ENCODE results near the gene MPP2. TPM values are rescaled to one million over a fixed set of nuclear protein-coding genes. Genes with fewer than 3 reads are reported as not detected.
A peak's percentile ranks its signal among the peaks of the same experiment; 100 is the strongest.

MPP2 gene
- total and polyA plus RNA-seq, 9 of the 15 experiments (the other 6 are each of a cell fraction or from before 2014, with no cell fraction given): 0.04 to 1.0 (median 0.24) TPM

DNA sequence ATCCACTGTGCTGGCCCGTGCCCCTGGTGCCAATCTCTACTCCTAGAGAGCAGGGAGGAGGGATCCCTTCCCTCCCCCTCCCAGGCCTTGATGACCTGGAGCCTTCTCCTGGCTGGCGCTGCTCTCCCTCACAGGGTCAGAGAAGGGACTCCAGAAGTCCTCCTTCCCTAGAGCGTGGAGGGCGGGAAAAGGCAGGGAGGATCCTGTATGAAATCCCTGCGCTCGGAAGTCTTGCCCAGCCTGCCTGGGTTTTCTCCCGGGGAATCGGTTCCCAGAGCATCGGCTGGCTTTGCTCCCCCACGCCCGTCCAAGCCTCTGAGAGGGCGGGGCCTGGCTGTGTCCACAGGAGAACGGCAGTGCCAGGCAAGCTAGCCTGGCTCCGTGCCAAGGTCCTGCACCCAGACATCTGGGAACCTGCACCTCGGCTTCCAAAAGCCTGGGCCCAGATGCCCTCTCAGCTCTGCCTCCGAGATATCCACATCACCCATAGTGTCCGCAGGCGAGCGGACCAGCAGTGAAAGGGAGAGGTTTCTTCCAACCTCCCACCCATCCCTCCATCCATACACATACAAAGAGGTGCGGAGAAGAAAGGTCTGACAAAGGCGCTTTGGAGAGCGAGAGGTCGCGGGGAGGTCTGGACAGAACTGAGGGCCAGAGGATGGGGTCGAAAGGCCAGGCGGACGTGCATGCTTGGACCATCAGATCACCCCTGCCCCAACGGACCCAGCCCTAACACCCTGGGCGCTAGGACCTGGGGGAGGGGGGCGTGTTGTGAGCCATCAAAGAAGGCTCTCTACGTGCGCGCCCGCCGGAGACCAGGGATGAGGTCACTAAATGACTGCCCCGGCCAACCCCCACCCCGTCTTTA, 1.1 kb downstream of the MPP2 start (continued):
- TF ChIP-seq, protein P1, sequence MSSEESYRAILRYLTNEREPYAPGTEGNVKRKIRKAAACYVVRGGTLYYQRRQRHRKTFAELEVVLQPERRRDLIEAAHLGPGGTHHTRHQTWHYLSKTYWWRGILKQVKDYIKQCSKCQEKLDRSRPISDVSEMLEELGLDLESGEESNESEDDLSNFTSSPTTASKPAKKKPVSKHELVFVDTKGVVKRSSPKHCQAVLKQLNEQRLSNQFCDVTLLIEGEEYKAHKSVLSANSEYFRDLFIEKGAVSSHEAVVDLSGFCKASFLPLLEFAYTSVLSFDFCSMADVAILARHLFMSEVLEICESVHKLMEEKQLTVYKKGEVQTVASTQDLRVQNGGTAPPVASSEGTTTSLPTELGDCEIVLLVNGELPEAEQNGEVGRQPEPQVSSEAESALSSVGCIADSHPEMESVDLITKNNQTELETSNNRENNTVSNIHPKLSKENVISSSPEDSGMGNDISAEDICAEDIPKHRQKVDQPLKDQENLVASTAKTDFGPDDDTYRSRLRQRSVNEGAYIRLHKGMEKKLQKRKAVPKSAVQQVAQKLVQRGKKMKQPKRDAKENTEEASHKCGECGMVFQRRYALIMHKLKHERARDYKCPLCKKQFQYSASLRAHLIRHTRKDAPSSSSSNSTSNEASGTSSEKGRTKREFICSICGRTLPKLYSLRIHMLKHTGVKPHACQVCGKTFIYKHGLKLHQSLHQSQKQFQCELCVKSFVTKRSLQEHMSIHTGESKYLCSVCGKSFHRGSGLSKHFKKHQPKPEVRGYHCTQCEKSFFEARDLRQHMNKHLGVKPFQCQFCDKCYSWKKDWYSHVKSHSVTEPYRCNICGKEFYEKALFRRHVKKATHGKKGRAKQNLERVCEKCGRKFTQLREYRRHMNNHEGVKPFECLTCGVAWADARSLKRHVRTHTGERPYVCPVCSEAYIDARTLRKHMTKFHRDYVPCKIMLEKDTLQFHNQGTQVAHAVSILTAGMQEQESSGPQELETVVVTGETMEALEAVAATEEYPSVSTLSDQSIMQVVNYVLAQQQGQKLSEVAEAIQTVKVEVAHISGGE (CRISPR knock-in tag; IDR thresholded peaks at IDR 0.05): no peak
- TF ChIP-seq, protein P2, sequence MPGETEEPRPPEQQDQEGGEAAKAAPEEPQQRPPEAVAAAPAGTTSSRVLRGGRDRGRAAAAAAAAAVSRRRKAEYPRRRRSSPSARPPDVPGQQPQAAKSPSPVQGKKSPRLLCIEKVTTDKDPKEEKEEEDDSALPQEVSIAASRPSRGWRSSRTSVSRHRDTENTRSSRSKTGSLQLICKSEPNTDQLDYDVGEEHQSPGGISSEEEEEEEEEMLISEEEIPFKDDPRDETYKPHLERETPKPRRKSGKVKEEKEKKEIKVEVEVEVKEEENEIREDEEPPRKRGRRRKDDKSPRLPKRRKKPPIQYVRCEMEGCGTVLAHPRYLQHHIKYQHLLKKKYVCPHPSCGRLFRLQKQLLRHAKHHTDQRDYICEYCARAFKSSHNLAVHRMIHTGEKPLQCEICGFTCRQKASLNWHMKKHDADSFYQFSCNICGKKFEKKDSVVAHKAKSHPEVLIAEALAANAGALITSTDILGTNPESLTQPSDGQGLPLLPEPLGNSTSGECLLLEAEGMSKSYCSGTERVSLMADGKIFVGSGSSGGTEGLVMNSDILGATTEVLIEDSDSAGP (CRISPR knock-in tag; IDR thresholded peaks at IDR 0.05): 0 out of 2 replicates have a peak, but pooled peaks have one; percentile 47
- TF ChIP-seq, protein P3, sequence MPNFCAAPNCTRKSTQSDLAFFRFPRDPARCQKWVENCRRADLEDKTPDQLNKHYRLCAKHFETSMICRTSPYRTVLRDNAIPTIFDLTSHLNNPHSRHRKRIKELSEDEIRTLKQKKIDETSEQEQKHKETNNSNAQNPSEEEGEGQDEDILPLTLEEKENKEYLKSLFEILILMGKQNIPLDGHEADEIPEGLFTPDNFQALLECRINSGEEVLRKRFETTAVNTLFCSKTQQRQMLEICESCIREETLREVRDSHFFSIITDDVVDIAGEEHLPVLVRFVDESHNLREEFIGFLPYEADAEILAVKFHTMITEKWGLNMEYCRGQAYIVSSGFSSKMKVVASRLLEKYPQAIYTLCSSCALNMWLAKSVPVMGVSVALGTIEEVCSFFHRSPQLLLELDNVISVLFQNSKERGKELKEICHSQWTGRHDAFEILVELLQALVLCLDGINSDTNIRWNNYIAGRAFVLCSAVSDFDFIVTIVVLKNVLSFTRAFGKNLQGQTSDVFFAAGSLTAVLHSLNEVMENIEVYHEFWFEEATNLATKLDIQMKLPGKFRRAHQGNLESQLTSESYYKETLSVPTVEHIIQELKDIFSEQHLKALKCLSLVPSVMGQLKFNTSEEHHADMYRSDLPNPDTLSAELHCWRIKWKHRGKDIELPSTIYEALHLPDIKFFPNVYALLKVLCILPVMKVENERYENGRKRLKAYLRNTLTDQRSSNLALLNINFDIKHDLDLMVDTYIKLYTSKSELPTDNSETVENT (CRISPR knock-in tag; IDR thresholded peaks at IDR 0.05): no peak
- no peak for TF ChIP-seq FOXA1 (IDR thresholded peaks at IDR 0.05; ENCODE audit: borderline replicate concordance)
- TF ChIP-seq CHCHD3 (CRISPR knock-in tag; IDR thresholded peaks at IDR 0.05): no peak
- TF ChIP-seq, protein P4, sequence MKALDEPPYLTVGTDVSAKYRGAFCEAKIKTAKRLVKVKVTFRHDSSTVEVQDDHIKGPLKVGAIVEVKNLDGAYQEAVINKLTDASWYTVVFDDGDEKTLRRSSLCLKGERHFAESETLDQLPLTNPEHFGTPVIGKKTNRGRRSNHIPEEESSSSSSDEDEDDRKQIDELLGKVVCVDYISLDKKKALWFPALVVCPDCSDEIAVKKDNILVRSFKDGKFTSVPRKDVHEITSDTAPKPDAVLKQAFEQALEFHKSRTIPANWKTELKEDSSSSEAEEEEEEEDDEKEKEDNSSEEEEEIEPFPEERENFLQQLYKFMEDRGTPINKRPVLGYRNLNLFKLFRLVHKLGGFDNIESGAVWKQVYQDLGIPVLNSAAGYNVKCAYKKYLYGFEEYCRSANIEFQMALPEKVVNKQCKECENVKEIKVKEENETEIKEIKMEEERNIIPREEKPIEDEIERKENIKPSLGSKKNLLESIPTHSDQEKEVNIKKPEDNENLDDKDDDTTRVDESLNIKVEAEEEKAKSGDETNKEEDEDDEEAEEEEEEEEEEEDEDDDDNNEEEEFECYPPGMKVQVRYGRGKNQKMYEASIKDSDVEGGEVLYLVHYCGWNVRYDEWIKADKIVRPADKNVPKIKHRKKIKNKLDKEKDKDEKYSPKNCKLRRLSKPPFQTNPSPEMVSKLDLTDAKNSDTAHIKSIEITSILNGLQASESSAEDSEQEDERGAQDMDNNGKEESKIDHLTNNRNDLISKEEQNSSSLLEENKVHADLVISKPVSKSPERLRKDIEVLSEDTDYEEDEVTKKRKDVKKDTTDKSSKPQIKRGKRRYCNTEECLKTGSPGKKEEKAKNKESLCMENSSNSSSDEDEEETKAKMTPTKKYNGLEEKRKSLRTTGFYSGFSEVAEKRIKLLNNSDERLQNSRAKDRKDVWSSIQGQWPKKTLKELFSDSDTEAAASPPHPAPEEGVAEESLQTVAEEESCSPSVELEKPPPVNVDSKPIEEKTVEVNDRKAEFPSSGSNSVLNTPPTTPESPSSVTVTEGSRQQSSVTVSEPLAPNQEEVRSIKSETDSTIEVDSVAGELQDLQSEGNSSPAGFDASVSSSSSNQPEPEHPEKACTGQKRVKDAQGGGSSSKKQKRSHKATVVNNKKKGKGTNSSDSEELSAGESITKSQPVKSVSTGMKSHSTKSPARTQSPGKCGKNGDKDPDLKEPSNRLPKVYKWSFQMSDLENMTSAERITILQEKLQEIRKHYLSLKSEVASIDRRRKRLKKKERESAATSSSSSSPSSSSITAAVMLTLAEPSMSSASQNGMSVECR (CRISPR knock-in tag; IDR thresholded peaks at IDR 0.05): 0 out of 2 replicates have a peak, but pooled peaks have one; percentile 21
- TF ChIP-seq, protein P5, sequence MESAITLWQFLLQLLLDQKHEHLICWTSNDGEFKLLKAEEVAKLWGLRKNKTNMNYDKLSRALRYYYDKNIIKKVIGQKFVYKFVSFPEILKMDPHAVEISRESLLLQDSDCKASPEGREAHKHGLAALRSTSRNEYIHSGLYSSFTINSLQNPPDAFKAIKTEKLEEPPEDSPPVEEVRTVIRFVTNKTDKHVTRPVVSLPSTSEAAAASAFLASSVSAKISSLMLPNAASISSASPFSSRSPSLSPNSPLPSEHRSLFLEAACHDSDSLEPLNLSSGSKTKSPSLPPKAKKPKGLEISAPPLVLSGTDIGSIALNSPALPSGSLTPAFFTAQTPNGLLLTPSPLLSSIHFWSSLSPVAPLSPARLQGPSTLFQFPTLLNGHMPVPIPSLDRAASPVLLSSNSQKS (CRISPR knock-in tag; IDR thresholded peaks at IDR 0.05): no peak
- TF ChIP-seq MAZ (CRISPR knock-in tag; conservative IDR thresholded peaks at IDR 0.05 in 1 of 2, IDR thresholded peaks at IDR 0.05 in 1 of 2): 0 out of 4 replicates have a peak, but pooled peaks of 1 of the 2 experiments have one; percentile 5
- TF ChIP-seq ZNF140 (CRISPR knock-in tag; IDR thresholded peaks at IDR 0.05): no peak
- no peak for TF ChIP-seq ERF (CRISPR knock-in tag; IDR thresholded peaks at IDR 0.05)

Measured in K562 (cell line).